ENCODE results near the gene SREBF1. TPM values are rescaled to one million over a fixed set of nuclear protein-coding genes. Genes with fewer than 3 reads are reported as not detected.

Gene SREBF1
- total and polyA plus RNA-seq, 10 of the 15 experiments (the other 5 are each of a cell fraction or from before 2014, with no cell fraction given), result 1.4 to 84.6 (median 20.4) TPM

DNA sequence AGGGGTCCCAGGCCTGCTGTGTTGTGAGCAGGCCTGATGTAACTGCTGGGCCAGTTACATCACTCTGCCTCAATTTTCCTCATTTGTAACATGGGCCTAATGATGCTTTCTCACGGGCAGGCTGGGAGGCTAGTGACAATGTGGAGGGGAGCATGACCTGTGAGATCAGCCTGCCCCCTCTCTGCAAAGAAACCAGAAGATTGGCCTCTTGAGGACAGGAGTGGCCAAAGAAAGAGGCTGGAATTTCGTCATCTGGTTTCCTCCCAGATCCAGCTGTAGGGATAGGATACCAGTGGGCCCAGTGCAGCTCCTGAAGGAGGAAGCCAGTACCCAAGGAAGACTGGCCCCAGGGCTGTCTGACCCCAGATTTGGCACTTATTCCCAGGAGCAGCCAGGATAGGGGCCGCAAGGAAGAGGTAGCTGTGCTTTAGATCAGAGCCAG, 615 bp upstream of the SREBF1 start (continued):
- no peak for TF ChIP-seq CHD4 (IDR thresholded peaks at IDR 0.05)
- TF ChIP-seq POLR2AphosphoS5 (IDR thresholded peaks at IDR 0.05; ENCODE audit: low read length), result no peak; the same call in 1 of the 2 replicates
- TF ChIP-seq, protein P1, sequence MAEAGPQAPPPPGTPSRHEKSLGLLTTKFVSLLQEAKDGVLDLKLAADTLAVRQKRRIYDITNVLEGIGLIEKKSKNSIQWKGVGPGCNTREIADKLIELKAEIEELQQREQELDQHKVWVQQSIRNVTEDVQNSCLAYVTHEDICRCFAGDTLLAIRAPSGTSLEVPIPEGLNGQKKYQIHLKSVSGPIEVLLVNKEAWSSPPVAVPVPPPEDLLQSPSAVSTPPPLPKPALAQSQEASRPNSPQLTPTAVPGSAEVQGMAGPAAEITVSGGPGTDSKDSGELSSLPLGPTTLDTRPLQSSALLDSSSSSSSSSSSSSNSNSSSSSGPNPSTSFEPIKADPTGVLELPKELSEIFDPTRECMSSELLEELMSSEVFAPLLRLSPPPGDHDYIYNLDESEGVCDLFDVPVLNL (IDR thresholded peaks at IDR 0.05; ENCODE audit: low read depth, low read length), result no peak
- TF ChIP-seq, protein P2, sequence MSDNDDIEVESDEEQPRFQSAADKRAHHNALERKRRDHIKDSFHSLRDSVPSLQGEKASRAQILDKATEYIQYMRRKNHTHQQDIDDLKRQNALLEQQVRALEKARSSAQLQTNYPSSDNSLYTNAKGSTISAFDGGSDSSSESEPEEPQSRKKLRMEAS (IDR thresholded peaks at IDR 0.05; ENCODE audit: low read depth, low read length), result no peak
- TF ChIP-seq, protein P3, sequence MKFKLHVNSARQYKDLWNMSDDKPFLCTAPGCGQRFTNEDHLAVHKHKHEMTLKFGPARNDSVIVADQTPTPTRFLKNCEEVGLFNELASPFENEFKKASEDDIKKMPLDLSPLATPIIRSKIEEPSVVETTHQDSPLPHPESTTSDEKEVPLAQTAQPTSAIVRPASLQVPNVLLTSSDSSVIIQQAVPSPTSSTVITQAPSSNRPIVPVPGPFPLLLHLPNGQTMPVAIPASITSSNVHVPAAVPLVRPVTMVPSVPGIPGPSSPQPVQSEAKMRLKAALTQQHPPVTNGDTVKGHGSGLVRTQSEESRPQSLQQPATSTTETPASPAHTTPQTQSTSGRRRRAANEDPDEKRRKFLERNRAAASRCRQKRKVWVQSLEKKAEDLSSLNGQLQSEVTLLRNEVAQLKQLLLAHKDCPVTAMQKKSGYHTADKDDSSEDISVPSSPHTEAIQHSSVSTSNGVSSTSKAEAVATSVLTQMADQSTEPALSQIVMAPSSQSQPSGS (IDR thresholded peaks at IDR 0.05; ENCODE audit: low read length), result no peak
- no peak for TF ChIP-seq RAD51 (IDR thresholded peaks at IDR 0.05)
- TF ChIP-seq SUPT20H (IDR thresholded peaks at IDR 0.05; ENCODE audit: borderline replicate concordance, control insufficient read depth, low read depth, low read length), result no peak
- no peak for TF ChIP-seq ZZZ3 (IDR thresholded peaks at IDR 0.05; ENCODE audit: control insufficient read depth, insufficient read length, low read depth)

DNA sequence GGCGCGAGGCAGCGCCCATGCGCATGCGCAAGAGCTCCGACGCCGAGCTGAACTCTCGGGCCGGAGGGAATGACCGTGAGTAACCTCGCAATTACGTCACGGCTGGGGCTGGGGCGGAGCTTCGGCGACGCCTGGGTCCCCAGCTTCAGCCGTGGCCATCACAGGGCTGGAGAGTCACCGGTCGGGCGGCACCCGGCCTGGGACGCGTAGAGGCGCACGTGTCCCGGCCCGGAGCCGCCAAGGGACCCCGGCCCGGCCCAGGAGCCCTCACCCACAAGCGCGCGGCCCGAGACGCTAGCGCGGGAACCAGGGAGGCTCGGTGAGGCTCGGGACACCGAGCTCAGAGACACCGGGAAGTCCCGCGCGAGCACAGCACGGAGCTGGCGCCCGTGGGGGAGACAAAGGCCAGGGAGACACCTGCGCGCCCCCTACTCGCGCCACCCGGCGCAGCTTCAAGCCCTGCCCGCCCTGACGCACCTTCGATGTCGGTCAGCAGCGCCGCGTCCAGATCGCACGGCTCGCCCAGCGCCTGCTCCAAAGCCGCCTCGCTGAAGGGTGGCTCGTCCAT, 452 bp downstream of the SREBF1 start:
- SMC1A ChIA-PET (ENCODE audit: uncharacterized antibody, unreplicated experiment), result interaction anchor here (0.9 to 6.2 kb wide), 10 partner anchors 9 to 154 kb away, joined by 3 to 46 read pairs (median 5); no protein-coding TSS in a partner anchor
- Histone ChIP-seq H3K27me3 (replicated peaks in 1 of 2; ENCODE audit: control insufficient read depth in 2 of 2, insufficient read depth in 2 of 2, low read length in 1 of 2) (no peaks in the 10 kb centered on the region), H3K4me3 (peak overlapping the region; percentile 79), H3K9ac (ENCODE audit: control insufficient read depth, insufficient read depth, low read length) (peak overlapping the region; percentile 79), H4K20me1 (ENCODE audit: control insufficient read depth, insufficient read depth) (no peaks in the 10 kb centered on the region), H3K79me2 (ENCODE audit: control insufficient read depth, insufficient read depth, low read length) (peaks cover 15% of the 10 kb centered on the region), H2AFZ (ENCODE audit: control insufficient read depth, low read depth, low read length) (peak overlapping the region; percentile 79), H3K27ac (ENCODE audit: control insufficient read depth, insufficient read depth) (peak overlapping the region; percentile 78), H3K4me1 (ENCODE audit: control insufficient read depth, insufficient read depth, low read length) (peaks cover 50% of the 10 kb centered on the region), H3K36me3 (ENCODE audit: control insufficient read depth in 2 of 2, insufficient read depth in 2 of 2, low read length in 1 of 2) (no peaks in the 10 kb centered on the region), H3K4me2 (ENCODE audit: control insufficient read depth, insufficient read depth) (peak overlapping the region; percentile 99), H3K9me3 (replicated peaks; ENCODE audit: control insufficient read depth, insufficient read depth, low read length) (no peaks in the 10 kb centered on the region)
- RAD21 ChIA-PET (ENCODE audit: unreplicated experiment), result interaction anchor here (0.7 to 7.0 kb wide), 19 partner anchors 9 to 197 kb away, joined by 3 to 105 read pairs (median 4); no protein-coding TSS in a partner anchor
- ATAC-seq (peak; percentile 70), FAIRE-seq (peak; percentile 80), DNase-seq (ENCODE audit: low read depth, low spot score) (peak; percentile 85)
- POLR2A ChIA-PET, result interaction anchor here (0.6 to 8.0 kb wide), 14 partner anchors 9 to 153 kb away, joined by 3 to 163 read pairs (median 4); partner anchors contain the start of genes DRC3 and TOM1L2
- BruUV-seq (replicated peaks), result no TSS peak
- in situ Hi-C loops (cut with MboI) (no loop called here), intact Hi-C loops (cut with micrococcal nuclease; ENCODE audit: unreplicated experiment) (loop anchor here (5.0 to 10.0 kb wide), 2 partner anchors 144 to 852 kb away; no protein-coding TSS in a partner anchor)
- WGBS (ENCODE audit: insufficient coverage, insufficient replicate concordance, low lambda C conversion rate, missing lambda C conversion rate), result under 1% methylated on average over 65 of the region's 69 CpGs
- CTCF ChIA-PET, result interaction anchor here (0.6 to 2.2 kb wide), 12 partner anchors 13 to 154 kb away, joined by 3 to 11 read pairs (median 4); no protein-coding TSS in a partner anchor
- no peak for TF ChIP-seq SP1 (IDR thresholded peaks at IDR 0.05; ENCODE audit: low read depth, low read length)
- peak; percentile 62; the same call in 1 of the 2 replicates for TF ChIP-seq TAF1 (IDR thresholded peaks at IDR 0.05; ENCODE audit: borderline replicate concordance, low read depth, low read length)
- TF ChIP-seq, protein P4, sequence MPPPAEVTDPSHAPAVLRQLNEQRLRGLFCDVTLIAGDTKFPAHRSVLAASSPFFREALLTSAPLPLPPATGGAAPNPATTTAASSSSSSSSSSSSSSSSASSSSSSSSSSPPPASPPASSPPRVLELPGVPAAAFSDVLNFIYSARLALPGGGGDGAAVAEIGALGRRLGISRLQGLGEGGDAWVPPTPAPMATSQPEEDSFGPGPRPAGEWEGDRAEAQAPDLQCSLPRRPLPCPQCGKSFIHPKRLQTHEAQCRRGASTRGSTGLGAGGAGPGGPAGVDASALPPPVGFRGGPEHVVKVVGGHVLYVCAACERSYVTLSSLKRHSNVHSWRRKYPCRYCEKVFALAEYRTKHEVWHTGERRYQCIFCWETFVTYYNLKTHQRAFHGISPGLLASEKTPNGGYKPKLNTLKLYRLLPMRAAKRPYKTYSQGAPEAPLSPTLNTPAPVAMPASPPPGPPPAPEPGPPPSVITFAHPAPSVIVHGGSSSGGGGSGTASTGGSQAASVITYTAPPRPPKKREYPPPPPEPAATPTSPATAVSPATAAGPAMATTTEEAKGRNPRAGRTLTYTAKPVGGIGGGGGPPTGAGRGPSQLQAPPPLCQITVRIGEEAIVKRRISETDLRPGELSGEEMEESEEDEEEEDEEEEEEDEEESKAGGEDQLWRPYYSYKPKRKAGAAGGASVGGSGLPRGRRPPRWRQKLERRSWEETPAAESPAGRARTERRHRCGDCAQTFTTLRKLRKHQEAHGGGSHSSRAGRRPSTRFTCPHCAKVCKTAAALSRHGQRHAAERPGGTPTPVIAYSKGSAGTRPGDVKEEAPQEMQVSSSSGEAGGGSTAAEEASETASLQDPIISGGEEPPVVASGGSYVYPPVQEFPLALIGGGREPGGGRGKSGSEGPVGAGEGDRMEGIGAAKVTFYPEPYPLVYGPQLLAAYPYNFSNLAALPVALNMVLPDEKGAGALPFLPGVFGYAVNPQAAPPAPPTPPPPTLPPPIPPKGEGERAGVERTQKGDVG (CRISPR knock-in tag; IDR thresholded peaks at IDR 0.05), result no peak
- TF ChIP-seq, protein P5, sequence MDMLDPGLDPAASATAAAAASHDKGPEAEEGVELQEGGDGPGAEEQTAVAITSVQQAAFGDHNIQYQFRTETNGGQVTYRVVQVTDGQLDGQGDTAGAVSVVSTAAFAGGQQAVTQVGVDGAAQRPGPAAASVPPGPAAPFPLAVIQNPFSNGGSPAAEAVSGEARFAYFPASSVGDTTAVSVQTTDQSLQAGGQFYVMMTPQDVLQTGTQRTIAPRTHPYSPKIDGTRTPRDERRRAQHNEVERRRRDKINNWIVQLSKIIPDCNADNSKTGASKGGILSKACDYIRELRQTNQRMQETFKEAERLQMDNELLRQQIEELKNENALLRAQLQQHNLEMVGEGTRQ (IDR thresholded peaks at IDR 0.05; ENCODE audit: borderline replicate concordance, low read depth, low read length), result no peak
- TF ChIP-seq EED (IDR thresholded peaks at IDR 0.05; ENCODE audit: low read depth), result no peak
- TF ChIP-seq CREB1 (IDR thresholded peaks at IDR 0.05; ENCODE audit: low read depth), result peak; percentile 87

Data from GM12878 (cell line).